Measurements from ENCODE around the gene STK24. TPM values are rescaled to one million over a fixed set of nuclear protein-coding genes. Genes with fewer than 3 reads are reported as not detected.

The STK24 gene
- 45.8 and 56.3 TPM in 2 replicates for total RNA-seq

DNA sequence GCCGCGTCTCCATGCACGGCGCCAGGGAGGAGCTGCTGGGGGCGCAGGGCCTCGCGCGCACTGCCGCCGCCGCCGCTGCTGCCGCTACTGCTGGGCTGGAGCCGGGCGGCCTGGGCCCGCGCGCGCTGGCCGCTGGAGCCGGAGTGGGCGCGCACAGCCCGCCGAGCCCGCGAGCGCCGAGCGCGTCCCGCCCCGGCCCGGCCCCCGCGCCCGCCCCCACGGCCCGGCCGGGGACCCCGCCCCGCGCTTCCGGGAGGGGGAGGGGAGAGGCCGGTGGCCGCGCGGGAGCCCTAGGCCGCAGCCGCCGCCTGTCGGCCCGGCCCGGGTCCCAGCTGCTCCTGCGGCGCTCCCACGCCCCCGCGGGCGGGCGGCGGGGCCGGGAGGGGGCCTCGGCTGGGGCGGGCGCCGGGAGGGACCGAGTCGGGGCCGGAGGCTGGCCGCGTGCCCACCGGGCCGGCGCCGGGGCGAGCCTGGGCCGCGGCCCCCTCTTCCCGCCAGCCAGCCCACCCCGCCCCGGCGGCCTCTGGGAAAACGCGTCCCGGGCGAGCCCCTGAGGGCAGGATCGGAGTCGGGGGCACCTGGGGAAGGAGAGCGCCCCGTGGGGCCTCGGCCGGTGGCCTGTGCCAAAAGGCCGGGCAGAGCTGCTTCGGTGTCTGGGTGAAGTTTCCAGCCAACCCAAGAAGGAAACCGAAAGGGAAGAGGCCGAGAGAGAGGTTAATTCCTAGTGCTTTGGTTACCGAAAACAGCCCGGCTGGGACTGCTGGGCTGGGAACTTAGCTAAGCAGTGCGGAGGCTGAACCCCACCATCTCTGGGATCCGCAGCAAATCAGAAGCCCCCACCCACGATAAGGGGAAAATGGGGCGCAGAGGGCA is at the start of gene STK24:
STK24 (minus strand) TSS at position 145 of the 873 bp plus-strand sequence. CDS start 321 bp downstream, outside the sequence.

Other genes with a start within 250 kb of the STK24 start
- gene SLC15A1, start 175.6 kb upstream of the STK24 start, total RNA-seq: under 0.01 TPM in 1 of 2 replicates, not detected in the other